Ascending aorta (tissue), 2 donors: Measurements from ENCODE around the gene C1orf115. TPM values are rescaled to one million over a fixed set of nuclear protein-coding genes. Genes with fewer than 3 reads are reported as not detected.
"Not testable (repeated sequence)": the region's sequence is repeated elsewhere in the genome, so short reads cannot be mapped to it uniquely, and the experiment has no call there.

Experiments used
- DNase-seq, 2 donors: peaks; one replicate each; pipeline ENCODE4 v3.0.0-alpha.2; 2019; ENCODE audit warnings: low spot score in 2 of 2
- H3K27ac ChIP-seq, 2 donors: fragments of 200-600 bp; sonication (generic); one replicate each; pipeline ENCODE4 v1.5.1; 2016 to 2017; ENCODE audit warnings: mild to moderate bottlenecking in 1 of 2
- H3K27me3 ChIP-seq: fragments of 200-600 bp; sonication (generic); one replicate; pipeline ENCODE4 v1.5.1; 2017
- H3K36me3 ChIP-seq, 2 donors: fragments of 200-600 bp; sonication (generic); one replicate each; pipeline ENCODE4 v1.5.1; 2016
- H3K4me1 ChIP-seq, 2 donors: fragments of 200-600 bp; sonication (generic); one replicate each; pipeline ENCODE4 v1.5.1; 2016 to 2017; ENCODE audit warnings: mild to moderate bottlenecking in 1 of 2
- H3K4me3 ChIP-seq, 2 donors: fragments of 200-600 bp; sonication (generic); one replicate each; pipeline ENCODE4 v1.5.1; 2016 to 2017; ENCODE audit warnings: mild to moderate bottlenecking in 1 of 2
- H3K9me3 ChIP-seq, 2 donors: fragments of 200-600 bp; sonication (generic); one replicate each; pipeline ENCODE4 v1.5.1; 2016
- CTCF ChIP-seq, 3 experiments: fragments of 200-600 bp in 2 of 3; fragments of 450-650 bp in 1 of 3; sonication (generic) in 2 of 3; IDR thresholded peaks; one replicate each; pipeline ENCODE4 v1.5.1; 2016 to 2019; ENCODE audit warnings: antibody characterized with exemption in 3 of 3, mild to moderate bottlenecking in 1 of 3, moderate library complexity in 1 of 3
- intact Hi-C: fragments of 100-400 bp; cut with DNase I; formaldehyde crosslinking; loops from one replicate; pipeline ENCODE4 v1.15.1; 2023
- total RNA-seq: library from RNA; depleted of rRNA; stranded (reverse); fragments of >200 nt; gene quantifications from one replicate; pipeline ENCODE4 v1.1.0, GENCODE V29; 2016

C1orf115 gene
- total RNA-seq, 1 donor from 2014 or later, result 18.4 TPM

- H3K27ac ChIP-seq, result no peak overlapping the region
- H3K4me3 ChIP-seq, result no peak overlapping the region
- H3K4me1 ChIP-seq, result no peaks in the 10 kb centered on the region
- H3K27me3 ChIP-seq, result no peaks in the 10 kb centered on the region
- intact Hi-C loops, result no loop called here
- no peak for TF ChIP-seq CTCF (IDR thresholded peaks at IDR 0.05)
- peak in 1 of 2 donors; percentile 38 for DNase-seq
- H3K9me3 ChIP-seq, result no peaks in the 10 kb centered on the region
- no peaks in the 10 kb centered on the region for H3K36me3 ChIP-seq
These were observed 21.1 kb downstream of the C1orf115 start for GRCh38 chr1:220711056-220711809.

- DNase-seq, H3K27ac ChIP-seq, H3K4me1 ChIP-seq, H3K27me3 ChIP-seq, H3K36me3 ChIP-seq, intact Hi-C loops, H3K9me3 ChIP-seq, H3K4me3 ChIP-seq: not testable (repeated sequence)
These were observed 25.8 kb downstream of the C1orf115 start for GRCh38 chr1:220715986-220716385.

- no peaks in the 10 kb centered on the region for H3K4me1 ChIP-seq
- no peaks in the 10 kb centered on the region for H3K9me3 ChIP-seq
- no peak overlapping the region for H3K4me3 ChIP-seq
- H3K36me3 ChIP-seq, result no peaks in the 10 kb centered on the region
- no peak for DNase-seq
- H3K27ac ChIP-seq, result no peak overlapping the region
- H3K27me3 ChIP-seq, result no peaks in the 10 kb centered on the region
- no peak for TF ChIP-seq CTCF (IDR thresholded peaks at IDR 0.05)
- intact Hi-C loops, result no loop called here
These were observed 27.9 kb downstream of the C1orf115 start for GRCh38 chr1:220717800-220718640.

- H3K27ac ChIP-seq, H3K27me3 ChIP-seq, H3K4me1 ChIP-seq, H3K36me3 ChIP-seq, intact Hi-C loops, DNase-seq, H3K9me3 ChIP-seq, H3K4me3 ChIP-seq: not testable (repeated sequence)
These were observed 31.1 kb downstream of the C1orf115 start for GRCh38 chr1:220721266-220721665.

GRCh38 chr1:220726634-220727033 is 36.5 kb downstream of the C1orf115 start:
- peak in 1 of 3 experiments; percentile 14 for TF ChIP-seq CTCF (IDR thresholded peaks at IDR 0.05)
- no peaks in the 10 kb centered on the region for H3K36me3 ChIP-seq
- no peak for DNase-seq
- no peak overlapping the region for H3K27ac ChIP-seq
- H3K4me1 ChIP-seq, result no peaks in the 10 kb centered on the region
- intact Hi-C loops, result no loop called here
- H3K9me3 ChIP-seq, result no peaks in the 10 kb centered on the region
- H3K27me3 ChIP-seq, result no peaks in the 10 kb centered on the region
- H3K4me3 ChIP-seq, result no peak overlapping the region

- intact Hi-C loops, result no loop called here
- Histone ChIP-seq H3K27me3 (no peaks in the 10 kb centered on the region), H3K4me3 (no peak overlapping the region), H3K4me1 (peaks cover 0 to under 1% of the 10 kb centered on the region in 2 donors), H3K9me3 (no peaks in the 10 kb centered on the region), H3K36me3 (no peaks in the 10 kb centered on the region), H3K27ac (no peak overlapping the region)
- DNase-seq, result no peak
- no peak for TF ChIP-seq CTCF (IDR thresholded peaks at IDR 0.05)
These were observed 37.4 kb downstream of the C1orf115 start for GRCh38 chr1:220727519-220727918.
